Retina (tissue), 1 donor: ENCODE data around the gene TMUB1.

Experiments used
- DNase-seq: peaks from one replicate; pipeline ENCODE4 v3.0.0-alpha.2; 2016

Gene TMUB1, protein sequence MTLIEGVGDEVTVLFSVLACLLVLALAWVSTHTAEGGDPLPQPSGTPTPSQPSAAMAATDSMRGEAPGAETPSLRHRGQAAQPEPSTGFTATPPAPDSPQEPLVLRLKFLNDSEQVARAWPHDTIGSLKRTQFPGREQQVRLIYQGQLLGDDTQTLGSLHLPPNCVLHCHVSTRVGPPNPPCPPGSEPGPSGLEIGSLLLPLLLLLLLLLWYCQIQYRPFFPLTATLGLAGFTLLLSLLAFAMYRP

DNA sequence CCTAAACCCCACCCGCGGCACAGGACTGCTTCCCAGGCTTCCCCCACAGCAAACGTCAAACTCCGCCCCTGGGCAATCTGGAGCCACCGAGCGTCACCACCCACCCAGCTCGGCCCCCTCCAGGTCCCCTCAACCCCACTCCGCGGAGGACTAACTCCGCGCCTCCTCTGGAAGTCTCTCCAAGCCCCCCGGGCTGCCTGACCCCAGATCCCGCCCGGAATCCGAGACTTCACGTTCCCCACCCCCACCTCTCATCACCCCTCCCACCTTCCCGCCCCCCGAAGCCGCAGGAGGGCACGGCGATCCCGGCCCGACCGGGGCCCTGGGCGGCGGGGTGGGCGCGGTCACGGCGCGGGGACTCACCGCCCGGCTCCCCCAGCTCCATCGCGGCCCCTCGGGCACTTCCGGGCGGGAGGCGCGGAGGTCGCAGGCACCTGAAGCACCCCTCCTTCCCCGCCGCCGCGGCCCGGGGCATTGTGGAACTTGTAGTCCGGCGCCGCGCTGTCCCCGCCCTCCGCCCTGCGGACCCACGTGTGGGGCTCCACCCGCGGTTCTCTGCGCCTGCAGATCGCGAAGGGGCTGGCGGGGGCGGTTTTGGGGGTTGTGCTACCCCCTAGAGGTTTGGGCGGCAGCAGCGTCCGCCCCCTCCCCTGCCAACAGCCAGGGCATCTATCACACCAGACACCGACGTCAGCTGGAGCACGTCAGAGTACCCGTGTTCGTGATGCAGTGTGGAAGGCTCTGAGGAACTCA is at the start of gene TMUB1:
Gene TMUB1, minus strand, starts transcription at position 423 of the 753 bp plus-strand sequence. CDS start 930 bp downstream, outside the sequence.
- peak; percentile 84 for DNase-seq

DNA sequence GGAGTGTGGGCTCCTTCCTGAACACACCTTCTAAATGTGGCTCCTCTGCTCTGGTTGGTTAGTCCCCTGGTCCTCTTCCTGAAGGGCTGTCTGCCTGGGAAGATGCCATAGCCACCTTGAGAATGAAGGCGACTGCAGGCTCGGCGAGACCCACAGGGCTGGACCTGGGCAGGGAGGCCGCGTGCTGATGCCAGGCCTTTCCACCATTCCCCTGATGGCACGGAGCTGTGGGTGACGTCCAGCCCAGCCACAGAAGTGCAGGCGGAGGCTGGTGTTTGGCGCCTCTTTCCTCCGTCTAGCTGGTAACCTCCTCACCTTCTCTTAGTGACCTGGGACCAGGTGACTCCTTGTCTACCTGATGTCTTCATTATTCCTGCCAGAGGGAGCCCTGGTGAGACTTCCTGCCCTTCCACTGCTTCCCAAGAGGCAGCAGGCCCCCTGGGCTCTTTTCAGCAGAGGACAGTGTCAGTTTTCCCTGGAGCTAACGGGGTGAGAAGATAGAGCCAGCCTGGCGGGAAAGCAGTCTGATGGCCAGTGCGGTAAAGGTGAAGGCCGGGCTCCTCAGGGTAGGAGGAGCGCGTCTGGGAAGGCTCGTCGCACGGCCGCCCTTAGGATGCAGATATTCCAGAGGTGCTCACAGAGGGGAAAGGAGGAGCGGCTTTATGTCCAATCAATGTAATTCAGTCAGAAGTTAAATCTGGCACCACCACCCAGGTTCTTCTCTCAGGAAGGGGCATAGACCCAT is 49.3 kb upstream of the TMUB1 start:
- no peak for DNase-seq

DNA sequence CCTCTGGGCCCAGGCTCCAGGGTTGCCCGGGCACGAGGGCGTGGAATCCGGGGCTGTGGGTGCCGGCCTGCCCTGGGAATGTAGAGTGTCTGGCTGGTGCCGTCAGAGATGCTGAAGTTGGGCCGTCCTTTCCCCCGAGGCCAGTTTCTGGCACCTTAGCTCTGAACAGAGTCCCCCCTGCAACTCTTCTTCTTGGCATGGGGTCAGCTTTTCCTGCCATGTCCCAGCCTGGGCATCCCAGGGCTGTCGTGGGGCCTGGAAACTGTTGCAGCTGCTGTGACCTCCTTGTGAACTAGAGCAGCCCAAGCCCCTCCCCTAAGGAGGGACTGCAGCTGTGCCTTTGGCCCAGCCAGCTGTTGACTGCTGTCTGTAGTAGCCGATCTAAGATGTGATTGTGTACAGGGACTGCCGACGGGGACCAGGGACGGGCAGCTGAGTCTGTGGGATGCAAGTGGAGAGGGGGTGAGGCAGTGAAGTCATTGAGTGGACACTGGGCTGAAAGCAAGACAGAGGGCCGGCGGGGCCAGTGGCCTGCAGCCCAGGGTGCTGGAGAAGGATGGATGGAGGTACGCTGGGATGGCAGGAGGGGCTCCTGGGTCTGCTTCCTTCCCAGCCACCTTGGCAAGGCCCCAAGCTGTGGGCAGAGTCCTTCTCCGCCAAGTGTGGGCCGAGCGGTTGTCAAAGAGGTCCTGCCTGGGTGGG is 48.5 kb upstream of the TMUB1 start:
- no peak for DNase-seq

DNA sequence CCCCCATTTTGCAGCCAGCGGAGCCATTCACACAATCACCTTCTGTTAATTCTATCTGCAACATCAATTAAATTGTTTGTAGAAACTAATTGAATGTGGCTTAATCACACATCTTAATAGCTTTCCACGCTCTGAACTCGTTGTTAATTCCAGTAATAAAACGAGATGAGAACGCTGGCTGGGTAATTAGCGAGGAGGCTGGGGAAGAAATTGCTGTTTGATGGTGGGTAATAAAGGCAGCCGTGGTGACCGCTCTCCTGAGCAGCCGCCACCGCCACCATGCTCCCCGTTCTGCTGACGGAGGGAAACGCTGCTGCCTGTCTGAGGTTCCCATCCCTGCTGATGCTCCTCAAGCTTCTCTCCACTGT is 47.9 kb upstream of the TMUB1 start:
- DNase-seq, result no peak

DNA sequence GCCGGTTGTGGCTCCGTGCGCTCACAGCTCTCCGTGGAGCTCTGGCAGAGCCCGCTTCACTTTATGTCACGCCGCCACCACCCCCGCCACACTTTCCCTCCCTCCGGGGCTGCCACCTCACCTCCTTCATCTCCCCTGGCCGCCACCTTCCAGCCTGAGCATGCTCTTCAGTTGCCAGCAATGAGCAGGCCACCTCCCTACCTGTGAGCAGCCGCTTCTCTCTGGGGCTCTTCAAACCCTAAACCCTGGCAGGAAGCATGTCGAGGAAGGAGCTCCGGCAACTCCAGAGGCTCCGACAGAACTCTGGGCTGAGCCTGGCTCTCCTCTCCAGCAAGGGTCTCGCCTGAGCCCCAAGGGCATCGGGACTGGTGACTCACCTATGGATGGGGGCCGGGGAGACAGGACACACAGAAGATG is 47.5 kb upstream of the TMUB1 start:
- no peak for DNase-seq

DNA sequence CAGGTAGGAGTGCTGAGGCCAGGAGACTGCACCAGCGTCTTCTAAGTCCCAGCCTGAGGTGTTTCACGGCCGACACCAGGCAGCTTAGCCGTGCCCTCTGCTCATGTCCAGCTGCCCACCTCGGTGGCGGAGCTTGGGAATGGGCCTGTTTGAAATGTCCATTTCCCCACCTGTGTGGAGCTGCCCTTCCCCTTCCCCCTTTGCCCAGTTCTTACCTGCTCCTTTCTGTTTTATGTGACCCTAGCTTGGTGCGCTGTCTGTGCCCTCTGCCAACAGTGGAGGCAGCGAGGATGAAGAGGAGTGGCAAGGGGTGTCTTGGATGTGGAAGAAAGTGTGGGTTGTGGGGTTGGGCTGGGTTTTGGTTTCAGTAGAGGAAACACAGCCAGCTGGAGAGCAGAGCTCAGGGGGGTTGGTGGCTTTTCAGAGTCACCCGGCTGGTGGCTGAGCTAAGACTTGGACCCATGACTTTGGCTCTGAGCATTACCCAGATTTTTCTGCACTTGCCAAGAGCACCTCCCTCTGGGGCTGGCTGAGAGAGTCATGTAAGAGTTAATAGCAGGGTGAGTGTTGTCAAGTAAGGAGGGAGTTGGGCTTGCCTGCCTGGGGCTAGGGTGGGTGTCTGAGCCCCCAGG is 46.8 kb upstream of the TMUB1 start:
- DNase-seq, result no peak

DNA sequence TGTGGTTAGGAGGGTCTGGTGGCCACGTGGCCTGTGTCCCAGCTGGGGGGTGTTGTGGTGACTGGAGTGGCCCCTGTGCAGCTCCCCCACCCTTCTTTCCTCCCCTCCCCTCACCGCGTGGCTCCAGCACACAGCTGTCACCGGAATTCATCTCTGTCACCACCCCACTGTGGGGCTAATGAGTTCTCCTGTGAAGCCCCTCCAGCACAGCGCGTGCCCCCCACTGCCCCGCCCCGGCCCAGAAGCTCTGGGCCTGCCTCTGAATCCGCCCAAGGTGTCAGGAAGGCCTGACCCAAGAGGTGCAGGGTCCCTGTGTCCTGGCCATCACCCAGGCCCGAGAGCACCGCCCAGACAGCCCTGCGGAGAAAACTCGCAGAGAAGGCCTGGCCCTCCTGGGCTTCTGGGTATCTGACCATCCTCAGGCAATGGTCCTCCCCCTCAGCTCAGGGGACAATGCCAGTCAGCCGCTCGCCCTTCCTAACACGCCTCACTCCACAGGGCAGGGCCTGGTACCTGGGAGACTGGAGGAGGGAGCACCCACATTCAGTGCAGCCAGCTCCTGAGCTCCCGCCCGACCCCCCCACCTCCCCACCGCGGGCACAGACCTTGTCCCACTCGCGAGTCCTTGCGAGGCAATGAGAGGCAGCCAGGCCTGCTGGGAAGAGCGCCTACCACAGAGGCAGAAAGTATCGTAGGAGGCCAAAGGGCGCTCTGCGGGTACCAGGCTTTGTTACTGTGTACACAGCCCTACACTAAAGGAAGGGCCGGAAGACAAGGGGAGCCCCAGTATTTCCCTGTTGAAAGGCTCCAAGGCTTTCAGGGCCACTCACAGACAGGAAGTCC is 46.0 kb upstream of the TMUB1 start:
- no peak for DNase-seq

DNA sequence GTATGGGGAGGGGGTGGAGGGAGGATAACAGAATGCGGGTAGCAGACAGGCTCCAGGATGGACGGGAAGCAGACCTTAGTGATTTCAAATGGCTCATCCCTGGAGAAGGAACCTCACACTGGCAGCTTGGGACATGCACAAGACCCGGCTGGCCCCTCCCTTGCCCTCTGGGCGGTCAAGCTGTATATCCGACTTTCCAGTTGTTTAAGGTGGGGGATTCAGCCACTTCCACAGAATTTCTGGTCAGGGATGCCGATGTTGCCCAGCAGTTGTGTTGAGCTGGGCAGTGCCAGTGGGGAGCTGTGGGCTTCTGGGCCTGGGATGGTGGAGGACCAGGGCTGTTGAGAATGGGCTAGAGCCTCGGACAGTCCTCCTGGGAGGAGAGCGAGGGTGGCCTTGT is 45.4 kb upstream of the TMUB1 start:
- DNase-seq, result no peak

DNA sequence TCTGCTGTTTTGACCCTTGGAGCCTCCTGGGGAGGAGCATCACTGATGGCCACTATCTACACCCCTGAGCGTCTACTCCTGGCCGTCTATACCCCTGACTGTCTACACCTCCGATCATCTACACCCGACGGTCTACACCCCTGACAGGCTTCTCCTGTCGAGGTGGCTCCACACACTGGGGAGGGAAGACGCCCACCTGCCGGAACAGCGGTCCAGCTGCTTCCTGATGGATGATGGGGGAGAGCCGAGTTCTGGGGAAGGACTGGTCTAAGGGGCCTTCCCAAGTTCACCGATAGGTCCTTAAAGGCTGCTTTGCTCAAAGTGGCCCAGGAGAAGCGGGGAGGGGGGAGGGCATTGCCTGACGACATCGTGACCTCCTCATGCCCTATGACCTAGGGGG is 44.9 kb upstream of the TMUB1 start:
- DNase-seq, result no peak

DNA sequence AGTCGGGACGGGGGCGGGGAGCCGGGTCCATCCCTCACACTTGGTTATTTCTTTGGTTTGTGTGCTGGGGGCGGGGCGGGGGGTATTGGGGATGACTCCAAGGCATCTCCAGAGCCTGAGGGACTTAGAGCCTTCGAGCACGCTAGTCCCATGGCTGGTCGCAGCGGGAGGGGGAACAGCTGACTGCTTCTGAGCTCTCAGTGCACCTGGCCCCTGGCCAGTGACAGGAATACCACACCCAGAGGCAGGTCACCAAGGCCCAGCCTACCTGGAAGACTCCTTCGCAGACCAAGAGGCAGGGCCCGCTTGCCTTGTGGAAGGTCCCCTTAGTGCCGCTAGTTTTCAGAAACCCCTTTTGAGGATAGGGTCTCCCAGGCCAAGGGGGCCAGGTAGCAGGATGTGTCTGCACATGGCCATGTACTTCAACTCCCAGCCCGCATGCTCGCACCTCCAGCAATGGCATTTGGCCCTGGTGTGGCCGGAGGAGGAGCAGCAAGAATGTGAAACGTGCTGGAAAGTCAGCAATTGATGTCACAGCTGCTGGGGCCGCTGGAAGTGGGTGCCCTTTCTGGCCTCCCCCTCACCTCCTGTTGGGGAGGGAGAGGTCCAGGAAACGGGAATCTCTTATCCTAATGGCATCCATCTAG is 43.3 kb upstream of the TMUB1 start:
- no peak for DNase-seq

DNA sequence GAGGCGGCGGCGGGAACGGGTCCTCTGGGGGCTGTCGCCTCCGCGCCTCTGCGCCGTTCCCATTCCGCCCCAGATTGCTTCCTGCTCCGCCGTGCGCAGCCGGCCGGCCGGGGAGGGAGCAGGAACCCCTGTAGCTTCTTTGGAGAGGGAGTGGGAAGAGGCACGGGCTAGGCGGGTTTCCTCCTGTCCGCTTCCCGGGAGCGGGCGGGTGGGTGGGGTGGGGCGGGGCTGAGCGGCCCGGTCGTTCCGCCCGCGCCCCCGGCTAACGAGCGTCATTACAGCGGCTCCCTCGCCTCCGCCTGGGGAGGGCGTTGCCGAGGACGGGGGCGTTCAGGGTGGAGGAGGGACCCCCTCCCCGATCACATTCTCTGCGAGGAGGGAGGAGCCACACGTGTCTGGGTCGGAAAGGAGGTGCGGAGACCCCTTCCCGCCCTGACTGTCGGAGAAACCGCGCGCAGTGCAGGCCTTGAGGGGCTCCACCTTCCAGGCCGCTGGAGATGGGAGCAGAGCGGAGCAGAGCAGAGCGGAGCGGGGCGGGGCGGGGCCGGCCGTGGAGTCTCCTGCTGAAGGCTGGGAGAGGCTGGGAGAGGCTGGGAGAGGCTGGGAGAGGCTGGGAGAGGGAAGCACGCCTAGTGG is 42.7 kb upstream of the TMUB1 start:
- peak; percentile 79 for DNase-seq

DNA sequence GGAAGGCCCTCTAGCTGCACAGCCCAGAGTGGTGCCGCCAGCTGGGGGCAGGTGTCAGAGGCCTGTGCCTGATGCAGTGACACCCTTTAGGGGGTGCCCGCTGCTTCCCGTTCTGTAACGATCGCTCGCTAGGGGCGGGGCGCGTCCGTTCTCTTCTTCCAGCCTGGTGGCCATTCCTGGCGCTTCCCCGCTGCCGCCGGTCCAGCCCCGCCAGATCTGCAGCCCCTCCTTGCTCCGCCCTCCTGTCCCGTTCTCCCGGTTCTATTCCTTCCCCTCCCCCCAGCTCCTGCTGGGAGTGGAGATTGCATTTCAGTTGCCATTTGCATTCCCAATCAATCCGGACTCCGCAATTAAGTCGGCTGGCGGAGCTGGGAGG is 42.2 kb upstream of the TMUB1 start:
- no peak for DNase-seq

DNA sequence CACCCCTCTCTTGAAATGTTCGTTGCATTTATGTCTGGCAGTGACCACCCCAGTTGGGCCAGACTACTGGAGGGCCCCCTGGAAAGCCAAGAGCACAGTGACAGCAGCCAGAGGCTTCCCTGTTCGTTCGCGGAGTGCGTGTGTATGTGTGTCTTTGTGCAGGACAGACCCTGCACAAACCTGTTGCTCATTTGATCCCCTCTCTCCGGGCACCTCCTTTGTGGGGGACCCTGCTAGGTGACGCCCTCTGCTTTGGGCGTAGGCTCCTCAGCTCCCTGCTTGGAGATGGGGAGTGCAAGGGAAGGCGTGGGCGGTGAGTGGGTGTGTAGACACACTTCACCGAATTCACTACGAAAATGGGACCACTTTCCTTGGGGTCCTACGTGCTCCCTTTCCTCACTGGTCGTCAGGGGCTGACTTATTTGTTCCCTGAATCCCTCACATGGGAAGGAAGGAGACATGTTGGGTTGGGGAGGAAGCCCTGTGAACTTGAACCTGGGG is 41.7 kb upstream of the TMUB1 start:
- no peak for DNase-seq

DNA sequence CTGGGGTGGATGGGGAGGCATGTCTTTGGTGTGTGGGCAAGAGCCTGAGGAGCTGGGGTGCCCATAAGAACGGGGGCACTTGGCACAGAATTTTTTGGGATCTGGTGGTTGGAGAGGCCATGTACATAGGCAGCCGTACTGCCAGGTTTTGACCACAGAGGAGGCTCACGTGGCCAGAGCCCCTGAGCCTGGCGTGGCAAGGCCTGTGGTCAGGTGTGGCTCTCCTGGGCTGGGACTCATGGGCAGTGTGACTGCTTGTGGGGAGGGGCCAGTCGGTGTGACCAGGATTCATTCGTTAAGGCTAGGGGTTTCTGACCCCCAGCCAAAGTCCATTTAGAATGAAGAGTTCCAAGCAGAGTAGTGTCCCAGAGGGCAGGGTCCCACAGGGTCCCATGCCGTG is 41.2 kb upstream of the TMUB1 start:
- no peak for DNase-seq

DNA sequence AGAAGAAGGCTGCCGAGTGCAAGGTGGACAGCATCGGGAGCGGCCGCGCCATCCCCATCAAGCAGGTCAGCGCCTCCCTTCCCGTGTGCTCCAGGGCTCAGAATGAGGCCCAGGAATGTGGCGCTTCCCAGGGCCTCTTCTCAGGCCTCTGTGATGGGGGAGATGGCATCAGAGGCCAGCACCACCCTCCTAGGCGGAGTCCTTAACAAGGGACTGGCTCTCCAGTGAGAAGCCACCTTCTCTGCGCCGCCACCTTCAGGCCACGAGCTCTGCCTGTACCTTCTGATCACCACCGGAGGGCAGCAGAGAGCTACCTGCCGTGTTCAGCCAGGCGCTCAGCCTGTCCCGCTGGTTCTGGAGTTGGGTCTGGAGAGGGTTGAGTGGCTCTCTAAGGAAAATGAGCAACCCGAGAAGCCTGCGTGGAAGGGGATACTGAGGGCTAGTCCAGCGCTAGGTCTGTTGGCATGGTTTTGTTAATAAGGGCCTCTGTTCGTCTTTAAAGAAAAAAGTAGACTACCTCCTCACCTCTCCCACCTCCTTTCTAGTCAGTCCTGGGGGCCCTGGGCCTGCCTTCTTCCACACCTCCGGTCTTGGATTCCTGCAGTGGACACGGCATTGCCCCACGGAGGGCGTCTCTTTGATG is 40.6 kb upstream of the TMUB1 start:
- DNase-seq, result peak; percentile 90

DNA sequence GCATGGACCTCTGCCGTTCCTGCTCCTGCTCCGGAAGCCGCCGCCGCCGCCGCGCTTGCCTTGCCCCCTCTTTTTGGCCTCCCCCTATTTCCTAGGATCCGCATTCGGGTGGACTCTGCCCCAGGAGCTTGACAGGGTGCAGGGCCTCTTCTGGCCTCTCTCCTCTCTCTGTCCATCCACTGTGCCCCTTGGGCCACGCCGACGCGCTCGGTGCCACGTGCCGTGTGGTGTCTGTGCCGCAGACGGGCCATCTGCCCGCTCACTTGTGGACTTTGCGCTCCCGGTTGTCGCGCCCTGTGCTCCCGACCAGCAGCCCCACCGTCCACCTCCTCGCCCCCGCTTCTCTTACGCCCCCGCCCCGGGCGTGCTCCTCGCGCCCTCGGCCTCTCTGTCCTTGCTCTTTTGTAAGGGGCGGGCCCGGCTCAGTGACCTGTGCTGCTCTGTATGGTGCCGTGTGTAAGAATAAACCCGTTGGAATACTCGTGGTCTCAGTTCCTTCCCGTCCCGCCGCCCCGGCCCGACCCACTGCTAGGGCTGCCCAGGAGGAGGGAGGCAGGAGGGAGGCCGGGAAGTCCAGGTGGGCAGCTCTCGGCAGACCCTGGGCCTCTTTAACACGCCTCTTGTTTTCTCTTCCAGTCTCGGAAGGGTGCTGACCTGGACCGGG is 40.0 kb upstream of the TMUB1 start:
- DNase-seq, result no peak

DNA sequence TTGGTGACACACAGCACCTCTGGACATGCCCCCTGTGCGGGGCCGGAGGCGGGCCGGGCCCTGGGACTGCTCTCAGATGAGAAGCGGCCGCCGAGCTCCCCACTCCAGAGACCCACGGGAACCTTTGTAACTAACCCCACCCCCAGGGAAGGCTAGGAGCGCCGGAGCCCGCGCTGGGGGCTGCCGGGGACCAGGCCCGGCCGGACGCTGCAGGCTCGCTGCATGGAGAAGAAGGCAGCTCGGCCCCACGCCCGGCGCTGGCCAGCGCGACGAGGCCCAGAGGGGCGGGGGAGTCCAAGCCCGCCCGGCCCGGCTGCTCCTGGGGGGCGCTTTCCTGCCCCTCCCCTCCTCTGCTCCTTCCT is 39.5 kb upstream of the TMUB1 start:
- no peak for DNase-seq

DNA sequence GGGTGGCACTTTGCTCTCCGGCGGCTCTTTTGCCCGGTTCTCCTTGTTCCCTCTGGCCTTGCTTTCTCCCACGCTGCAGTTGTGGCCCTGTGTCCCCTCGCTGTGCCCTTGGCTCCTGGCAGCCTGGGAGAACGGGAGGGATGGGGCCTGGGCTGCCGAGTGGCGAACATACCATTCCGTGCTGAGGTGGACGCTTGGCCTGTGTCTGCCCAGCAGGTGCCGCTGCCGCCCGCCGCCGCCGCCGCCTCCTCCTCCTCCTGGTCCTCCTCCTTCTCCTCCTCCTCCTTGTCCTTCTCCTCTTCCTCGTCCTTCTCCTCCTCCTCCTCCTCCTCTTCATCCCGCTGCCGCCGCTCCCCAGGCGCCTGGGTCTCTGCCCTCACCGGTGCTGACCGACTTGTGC is 39.0 kb upstream of the TMUB1 start:
- DNase-seq, result peak; percentile 74

DNA sequence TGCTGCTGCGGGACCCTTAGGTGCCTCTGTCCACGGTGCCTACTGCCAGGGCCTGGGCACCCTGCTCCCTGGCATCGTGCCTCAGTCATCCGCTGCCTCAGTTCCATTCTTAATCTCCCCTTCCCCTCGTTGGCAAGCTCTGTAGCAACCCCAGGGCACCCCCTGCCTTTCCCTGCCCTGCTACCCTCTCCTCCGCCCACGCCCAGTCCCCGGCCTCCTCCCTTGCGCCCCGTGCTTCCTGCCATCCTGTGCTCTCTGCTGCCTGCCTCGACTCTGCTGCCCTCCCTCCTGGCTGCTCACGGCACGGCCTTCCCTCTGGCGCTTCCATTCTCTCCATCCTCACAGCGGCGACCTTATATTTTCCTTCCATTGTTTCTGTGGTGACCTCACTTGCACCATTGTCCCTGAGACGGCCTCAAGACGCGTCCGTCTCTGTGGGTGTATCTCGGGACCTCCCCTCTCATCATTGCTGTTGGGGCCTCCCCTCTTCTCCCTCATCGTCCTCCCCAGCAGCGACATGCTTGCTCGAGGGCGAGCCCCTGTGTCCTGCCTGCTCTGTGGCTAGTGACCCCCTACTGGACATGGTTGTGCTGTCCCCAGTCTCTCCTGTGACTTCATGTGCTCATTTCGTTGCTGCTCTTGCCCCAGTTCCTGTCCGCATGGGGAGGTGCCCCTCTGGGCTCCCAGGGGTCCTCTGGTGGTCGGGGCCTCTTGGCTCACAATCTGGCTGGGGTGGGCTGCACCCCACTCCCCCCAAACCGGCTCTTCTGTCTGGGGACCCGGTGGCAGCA is 38.3 kb upstream of the TMUB1 start:
- DNase-seq, result no peak
